Adipocyte (in vitro differentiated cells): ENCODE results near the gene KCNC3.

ENCODE experiments used
- DNase-seq: peaks from one replicate; pipeline ENCODE4 v3.0.0-alpha.2; 2015; ENCODE audit warnings: low read depth
- H3K27me3 ChIP-seq: replicated peaks from 2 replicates; pipeline ENCODE4 v1.7.0; 2013; ENCODE audit warnings: mild to moderate bottlenecking, low read length, moderate library complexity; ENCODE audit not compliant: control insufficient read depth, insufficient read depth
- H3K36me3 ChIP-seq: 2 replicates; pipeline ENCODE4 v1.7.0; 2013; ENCODE audit warnings: low read length, mild to moderate bottlenecking, moderate library complexity; ENCODE audit not compliant: control insufficient read depth, insufficient read depth, severe bottlenecking
- H3K4me1 ChIP-seq: 2 replicates; pipeline ENCODE4 v1.7.0; 2013; ENCODE audit warnings: mild to moderate bottlenecking, low read length, moderate library complexity; ENCODE audit not compliant: control insufficient read depth, insufficient read depth
- H3K4me3 ChIP-seq: 2 replicates; pipeline ENCODE4 v1.7.0; 2013; ENCODE audit warnings: mild to moderate bottlenecking, low read length, moderate library complexity
- H3K9ac ChIP-seq: 2 replicates; pipeline ENCODE4 v1.7.0; 2013; ENCODE audit warnings: mild to moderate bottlenecking, low read length, moderate library complexity
- H3K9me3 ChIP-seq: 2 replicates; pipeline ENCODE4 v1.7.0; 2013; ENCODE audit warnings: mild to moderate bottlenecking, low read length, moderate library complexity; ENCODE audit not compliant: control insufficient read depth

Gene KCNC3

GRCh38 chr19:50264483-50265186 is 64.5 kb downstream of the KCNC3 start:
- no peaks in the 10 kb centered on the region for H3K4me1 ChIP-seq
- H3K9ac ChIP-seq = no peak overlapping the region
- DNase-seq = no peak
- no peaks in the 10 kb centered on the region for H3K9me3 ChIP-seq
- H3K36me3 ChIP-seq = no peaks in the 10 kb centered on the region
- H3K4me3 ChIP-seq = no peak overlapping the region
- no peaks in the 10 kb centered on the region for H3K27me3 ChIP-seq

- DNase-seq = no peak
- H3K9ac ChIP-seq = no peak overlapping the region
- H3K9me3 ChIP-seq = no peaks in the 10 kb centered on the region
- no peaks in the 10 kb centered on the region for H3K36me3 ChIP-seq
- no peaks in the 10 kb centered on the region for H3K4me1 ChIP-seq
- no peak overlapping the region for H3K4me3 ChIP-seq
- H3K27me3 ChIP-seq = no peaks in the 10 kb centered on the region
Measured at GRCh38 chr19:50263176-50263575, 66.0 kb downstream of the KCNC3 start.
